DMS114 treated with DMSO at 0.1 percent for 48 hours (cell line): ENCODE results near the gene METAP1D.
A peak's percentile ranks its signal among the peaks of the same experiment; 100 is the strongest.

ENCODE experiments used
- DNase-seq: peaks from one replicate; lab custom pipeline; 2025; ENCODE audit not compliant: unreplicated experiment; lab: John Stamatoyannopoulos, UW

The METAP1D gene

DNA sequence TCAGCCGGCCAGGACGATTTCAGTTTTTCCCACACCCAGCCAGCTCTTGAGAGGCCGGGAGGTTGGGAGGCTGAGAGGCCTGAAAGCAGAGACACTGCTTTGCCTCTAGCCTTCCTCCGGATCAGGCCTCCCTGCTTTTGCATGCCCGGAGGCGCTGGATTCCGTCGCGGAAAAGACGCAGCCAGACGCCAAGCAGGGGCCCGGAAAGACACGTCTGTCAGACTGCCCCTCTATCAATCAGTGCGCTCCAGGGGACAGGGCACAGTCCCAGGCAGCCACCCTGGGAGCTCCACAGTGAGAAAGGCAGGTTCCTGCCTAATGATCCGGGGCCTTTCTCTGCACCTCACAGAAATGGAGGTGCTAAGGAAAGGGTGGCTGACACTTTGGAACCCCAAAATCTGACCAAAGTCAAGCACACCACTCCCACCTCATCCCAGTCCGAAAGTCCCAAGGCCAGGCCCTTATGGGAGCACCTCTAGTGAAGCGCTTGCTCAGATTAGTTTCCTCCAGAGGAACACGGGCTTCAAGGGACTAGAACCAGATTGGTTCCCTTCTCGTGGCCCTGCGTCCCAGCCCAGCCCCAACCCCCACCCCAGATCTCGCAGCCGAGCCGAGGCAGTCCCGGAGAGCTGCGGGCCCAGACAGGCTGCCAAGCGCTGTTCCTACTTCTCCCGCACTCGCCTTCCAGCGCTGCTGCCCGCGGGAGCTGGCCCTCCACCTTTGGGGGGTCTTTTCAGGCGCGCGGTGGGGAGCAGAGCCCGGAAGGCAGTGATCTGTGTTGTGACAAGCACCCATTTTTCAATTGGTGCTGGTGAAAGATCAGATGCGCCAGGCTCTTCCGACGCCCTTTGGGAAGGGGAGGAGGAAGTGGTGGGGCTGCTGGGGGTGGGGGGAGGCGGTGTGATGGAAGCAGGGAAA lies 90.5 kb downstream of the METAP1D start:
- no peak for DNase-seq

DNA sequence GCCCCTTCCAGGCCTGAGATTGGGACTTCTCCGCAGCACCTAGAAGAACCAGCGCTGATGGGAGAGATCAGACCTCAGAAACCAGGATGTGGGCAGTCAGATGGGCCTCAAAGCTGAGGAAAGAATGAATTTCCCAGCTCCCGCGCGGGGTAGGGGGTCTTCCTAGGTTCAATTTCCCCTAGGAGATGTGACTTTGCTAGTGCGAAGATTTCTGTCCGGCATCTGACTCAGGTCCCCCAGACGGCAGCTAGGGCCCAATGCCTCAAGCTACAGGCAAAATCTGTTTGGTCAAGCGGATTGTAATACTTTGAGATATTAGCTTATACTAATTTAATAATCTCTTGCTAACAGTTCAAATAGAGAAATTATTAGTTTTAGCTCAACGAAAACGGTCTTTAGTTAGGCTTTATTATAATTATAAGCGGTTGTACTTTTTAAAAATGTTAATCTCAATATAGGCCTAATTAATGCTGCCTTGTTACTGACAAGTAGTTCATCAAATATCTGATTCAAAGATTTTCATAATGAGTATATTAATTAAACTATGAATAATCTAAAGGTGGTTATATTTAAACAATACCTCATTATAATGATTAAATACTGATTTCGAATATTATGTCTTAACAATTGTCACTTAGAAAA lies 91.4 kb downstream of the METAP1D start:
- no peak for DNase-seq

DNA sequence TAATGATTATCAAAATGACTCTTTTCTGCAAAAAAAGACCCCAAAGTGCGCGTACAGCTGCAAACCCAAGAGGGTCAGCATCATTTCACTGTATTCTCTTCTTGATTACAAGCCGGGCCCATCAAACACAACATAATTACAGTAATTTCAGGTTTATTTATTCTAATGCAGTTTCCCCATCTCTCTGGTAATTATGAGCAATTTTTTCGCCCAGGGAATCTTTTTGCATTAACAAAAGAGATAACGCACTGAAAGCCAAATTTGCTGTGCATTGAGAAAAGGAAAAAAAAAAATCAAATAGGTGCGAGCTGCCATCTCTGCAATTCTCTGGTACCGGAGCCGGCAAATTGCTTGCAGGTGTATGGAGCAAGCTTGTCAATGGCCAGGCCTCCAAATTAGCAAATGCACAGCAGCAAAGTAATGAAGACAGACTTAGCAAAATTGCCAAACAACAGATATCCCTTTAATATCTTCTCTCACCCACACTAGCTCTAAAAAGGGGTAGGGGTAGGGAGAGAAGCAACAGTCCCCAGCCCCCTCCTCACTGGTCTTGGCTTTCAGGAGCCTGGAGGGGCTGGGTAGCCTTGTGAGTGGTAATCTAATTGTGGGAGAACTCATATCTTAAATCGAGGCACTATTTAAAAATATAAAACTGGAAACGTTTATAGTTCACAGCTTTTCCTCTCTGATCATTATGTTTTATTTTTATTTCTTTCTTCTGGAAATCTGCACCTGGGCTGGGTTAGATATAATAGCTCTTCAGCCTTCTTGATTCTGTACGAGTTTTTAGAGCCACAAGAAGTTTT lies 92.2 kb downstream of the METAP1D start:
- DNase-seq: no peak

DNA sequence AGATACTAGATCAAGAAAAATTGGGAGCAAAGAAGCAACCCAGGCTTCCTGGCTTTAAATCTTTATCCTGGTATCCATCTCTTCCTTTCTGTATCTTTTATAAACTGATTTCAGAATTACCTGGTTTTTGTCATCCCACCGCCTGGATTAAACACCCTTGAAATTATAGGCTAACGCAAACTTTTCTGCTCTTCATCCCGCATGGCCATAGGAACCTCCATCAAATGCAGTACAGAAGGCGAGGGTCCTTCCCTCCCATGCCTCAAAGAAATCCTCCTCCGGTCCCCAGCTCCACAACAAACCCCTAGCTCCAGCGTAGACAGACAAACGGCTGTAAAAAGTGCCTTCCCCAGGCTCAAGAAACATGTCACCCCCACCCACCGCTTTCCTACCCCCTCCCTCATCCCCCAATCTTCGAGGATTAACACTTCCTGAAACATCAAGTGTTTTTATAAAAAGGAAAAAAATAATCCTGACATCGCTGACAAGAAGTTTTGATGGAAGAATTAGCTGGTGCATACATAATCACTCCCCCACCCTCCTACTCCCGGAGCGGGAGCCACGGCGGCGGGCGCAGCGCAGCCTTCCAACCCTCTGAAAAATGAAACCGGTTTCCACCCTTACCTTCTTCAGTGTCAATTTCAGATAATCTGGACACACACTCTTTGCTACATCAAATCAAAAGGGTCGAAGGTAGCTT lies 93.1 kb downstream of the METAP1D start:
- no peak for DNase-seq

DNA sequence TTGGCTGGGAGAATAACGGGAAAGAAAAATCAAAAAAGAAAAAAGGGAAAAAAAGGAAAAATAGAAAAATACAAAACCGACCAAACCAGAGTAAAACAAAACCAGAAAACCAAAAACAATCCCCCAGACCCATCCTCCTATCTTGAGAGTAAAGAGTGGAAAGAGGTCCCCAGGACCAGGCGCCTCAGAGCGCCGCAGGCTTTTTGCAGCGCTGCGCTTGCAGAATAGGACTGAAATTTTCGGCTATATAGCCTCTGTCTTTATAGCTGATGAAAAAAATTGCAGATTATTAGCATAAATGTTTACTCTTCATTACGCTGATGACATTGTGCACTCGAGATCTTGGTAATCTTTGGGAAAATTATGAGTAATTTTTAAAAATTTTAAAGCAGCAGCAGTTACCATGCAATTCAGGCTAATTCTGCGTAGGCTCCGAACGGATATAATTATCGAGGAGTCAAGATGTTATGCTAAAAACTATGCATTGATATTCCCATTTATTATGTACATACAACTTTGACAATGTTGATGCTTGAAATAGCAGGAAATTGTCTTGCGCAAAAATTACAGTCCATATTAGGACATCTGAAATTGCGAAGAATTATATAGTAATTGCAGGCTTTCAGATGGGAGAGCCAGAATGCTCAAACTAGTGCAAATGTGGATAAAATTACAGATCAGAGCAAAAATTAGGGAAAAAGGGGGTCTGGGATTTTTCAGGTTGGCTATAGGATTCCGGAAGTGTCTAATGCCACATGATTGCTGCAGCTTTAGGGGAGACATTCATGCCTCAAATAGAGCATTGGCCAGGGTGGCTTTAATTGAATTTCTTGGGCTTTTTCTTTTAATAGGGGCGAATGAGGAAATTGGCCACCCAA lies 93.9 kb downstream of the METAP1D start:
- no peak for DNase-seq

DNA sequence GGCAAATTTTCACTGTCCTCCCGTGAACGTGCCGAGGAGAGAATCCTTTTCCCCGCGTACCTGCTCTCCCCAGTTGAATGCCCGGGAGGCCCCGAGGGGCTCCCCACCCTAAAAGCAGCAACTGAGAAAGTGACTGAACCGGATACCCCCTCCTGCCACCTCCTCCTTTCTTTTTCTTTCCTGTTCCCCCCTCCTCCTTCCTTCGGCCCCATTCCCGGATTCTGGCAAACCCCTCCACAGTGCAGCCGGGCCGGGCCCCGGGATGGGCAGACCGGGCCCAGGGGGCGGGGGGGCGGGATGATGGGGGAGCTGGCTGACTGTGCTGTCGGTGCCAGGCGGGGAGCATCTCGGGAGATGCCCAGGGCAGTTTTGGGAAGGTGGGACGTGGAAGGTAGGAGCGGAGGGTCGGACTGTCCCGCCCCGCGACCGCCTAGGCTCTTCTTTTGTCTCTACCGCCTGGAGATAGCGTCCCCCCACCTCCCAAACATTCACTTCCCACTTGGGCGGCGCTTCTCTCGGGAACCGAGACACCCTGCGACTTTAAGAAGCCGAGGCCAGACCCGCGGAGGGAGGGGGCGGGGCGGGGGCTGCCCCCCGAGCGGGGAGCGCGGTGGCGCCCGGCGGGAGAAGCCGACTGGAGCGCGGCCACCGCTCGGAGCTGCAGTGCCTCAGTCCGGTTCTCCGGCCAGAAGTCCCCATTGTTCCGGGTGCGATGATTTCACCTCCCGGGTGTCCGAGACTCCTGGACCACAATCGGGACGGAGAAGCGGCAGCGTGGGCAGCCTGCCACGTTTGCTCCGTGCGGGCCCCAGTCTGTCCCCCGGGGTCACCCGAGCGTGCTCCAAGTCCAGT lies 94.8 kb downstream of the METAP1D start:
- DNase-seq: no peak

DNA sequence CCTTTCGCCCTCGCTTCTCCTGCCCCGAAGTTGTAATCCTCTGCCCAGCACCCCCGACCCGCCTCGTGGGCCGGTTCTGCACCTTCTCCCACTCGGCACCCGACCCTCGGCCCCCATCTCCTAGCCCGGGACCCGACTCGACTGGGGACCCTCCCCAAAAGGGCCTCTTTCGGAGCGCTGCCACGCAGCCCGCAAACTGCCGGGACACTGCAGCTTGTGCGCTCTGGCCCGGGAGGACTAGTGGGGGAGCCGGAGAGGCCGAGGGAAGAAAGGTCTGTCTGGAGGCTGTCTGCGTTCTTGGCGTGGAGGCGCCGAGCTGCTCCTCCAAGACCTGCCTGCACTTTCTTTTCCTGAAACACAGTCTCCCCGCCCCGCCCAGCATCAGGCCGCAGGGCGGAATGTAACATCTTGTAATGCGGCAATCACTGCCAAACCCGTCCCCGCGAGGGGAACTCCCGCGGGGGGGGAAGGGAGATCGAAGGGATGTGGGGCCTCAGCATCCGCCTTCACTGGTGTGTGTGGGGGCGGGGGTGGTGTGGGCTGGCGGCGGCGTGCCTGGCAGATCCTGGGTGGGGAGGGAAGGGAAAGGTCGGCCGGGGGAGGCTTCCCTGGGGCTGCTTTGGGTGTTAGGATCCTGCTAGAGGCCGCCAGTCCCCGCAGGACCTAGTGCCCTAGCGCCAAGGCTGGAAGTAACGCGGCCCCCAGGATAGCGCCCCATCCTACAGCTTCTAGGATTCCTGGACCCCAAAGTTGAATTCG lies 95.6 kb downstream of the METAP1D start:
- DNase-seq: peak; percentile 22

DNA sequence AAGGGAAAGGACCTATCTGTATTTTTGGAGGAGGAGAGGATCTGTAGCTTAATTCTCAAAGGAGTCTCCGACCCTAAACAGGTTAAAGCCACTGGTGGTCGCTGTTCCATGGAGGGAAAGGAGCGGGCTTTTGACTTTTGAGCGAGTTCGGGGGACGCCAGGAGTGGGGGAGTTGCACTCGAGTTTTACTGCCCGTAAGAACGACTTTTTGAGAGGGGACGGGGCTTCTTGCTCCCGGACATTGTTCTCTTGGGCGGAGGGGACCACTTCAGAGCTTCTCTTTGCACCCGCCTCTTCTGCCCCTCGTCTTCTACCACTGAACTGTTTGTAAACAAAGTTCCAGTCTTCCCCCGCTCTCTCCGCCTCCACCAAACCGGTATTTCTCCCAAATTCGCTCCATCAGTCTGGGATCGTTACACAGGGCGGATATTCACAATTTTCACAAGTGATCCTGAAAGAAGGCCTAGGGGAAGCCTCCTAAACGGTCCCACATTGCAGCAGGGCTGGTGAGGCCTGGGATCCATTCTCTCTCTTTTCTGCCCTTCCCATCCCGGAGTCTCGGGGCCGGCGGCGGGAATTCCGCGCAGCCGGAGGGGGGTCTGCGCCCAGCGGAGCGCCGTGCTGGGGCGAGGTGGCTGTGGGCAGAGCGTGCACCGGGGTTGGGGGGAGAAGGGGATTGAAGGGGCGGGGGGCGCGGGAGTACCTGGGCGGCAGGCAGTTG lies 96.3 kb downstream of the METAP1D start:
- DNase-seq: no peak

DNA sequence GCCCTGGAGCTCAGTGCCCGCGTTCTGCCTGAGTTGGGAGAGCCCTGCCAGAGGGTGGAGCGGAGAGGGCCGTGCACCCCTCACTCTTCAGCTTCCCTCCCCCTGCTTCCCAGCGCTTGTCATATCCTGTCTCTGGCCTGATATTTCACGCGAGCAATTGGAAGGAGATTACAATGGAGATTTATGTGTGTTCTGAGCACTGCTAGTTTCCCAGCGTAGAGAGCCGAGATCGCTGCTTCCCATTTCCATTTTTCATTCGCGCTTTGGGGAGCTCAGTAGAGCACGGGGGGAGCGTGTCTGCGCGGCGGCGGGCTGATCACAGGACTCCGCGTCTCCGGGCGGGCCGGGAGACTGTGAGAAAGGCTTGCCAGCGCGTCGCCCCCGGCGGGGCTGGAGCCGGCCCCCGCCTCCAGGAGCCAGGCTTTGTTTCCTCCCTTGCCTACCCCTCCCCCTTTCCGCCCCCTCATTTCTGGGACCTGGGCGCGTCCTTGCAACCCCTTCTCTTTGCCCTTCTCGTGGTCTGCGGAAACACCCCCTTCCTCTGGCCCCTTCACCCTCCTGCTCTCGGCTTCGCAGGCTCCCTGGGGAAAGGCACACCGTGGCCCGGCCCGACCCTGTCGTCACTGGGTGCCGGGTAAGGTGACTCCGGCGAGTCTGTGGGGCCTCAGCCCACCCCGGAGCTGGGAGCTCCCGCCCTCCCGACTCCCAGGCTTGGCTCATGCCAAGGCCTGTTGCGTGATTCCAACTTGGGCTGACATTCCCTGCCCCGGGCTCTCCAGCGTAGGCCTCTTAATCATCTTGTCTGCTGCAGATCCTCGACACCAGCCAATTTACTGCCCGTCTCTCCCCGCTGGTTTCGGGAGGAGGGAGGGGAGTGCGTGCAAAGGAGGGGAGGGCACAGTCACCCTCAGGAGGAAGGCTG lies 97.1 kb downstream of the METAP1D start:
- peak; percentile 14 for DNase-seq

DNA sequence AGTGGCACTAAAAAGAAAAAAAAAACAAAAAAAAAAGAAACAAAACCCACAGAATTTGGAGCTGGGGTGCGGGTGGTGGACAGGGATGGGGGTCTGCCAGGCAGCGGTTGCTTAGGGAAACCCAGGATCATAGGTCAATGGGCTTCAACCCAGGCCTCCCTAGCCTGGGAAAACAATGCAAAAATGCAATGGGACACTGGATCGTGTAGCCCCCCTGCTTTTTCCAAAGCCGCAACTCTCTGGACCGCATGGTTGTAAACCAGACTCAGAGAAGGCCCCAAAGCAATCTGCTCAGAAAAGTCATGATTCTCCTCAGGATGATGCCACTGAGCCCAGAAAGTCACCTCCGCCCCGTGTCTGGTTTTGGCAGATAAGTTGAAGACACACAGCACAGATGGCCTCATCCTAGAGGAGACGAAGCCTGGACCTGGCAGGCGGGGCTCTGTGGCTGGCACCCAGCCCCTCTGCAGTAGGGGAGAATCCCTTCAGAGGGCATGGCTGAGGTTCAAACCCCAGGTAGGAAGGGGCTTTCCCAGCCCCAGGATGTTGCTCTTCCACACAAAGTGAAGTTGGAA lies 97.9 kb downstream of the METAP1D start:
- DNase-seq: no peak

DNA sequence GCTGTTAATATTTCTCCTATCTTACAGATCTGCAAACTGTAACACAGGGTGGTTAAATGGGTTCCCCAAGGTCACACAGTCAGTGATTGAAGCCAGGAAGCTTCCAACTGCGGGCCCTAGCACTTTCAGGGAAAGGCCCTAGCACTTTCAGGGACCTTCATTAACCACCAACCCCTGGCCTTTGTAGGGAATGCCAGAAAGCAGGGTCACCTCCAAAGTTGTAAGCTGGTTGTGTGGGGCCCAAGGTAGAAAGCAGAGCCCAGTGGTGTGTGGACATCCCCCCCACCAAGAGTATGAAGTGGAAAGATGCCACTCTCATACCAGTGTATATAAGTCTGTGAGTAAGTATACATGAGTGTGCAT lies 98.5 kb downstream of the METAP1D start:
- DNase-seq: no peak

DNA sequence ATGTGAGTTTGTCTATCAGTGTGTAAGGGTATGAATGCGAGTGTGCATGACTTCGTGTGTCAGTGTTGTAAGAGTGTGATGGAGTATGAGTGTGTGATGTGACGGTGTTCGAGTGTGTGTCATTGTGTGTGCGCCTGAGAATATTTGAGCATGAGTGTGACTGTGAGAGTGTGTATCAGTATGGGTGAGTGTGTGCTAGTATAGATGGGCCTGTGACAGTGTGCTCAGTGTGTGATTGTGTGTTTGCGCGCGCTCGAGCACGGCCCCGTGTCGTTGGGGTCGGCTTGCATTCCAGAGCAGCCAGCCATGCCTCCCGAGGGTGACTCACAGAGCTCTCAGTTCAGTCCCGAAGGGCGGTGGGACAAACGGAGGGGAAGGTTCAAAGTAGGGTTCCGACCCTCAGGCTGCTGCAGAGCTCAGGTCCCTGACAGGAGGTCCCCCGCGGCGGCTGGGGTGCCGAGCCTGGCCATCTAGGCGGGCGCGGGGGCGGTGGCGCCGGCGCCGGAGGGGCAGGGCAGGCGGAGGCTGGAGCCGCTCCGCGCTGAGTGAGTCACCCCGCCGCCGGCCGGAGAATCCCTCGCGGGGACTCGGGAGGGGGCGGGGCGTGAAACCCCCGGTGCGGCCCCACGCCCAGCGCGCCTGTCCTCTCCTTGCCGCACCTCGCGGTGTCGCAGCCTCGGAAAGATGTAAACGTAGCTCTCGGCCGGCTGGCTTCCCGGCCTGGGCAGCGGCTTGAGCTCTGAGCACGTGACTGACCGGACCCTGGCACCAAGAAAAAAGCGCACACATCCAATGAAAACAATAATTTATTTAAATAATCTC lies 99.1 kb downstream of the METAP1D start:
- peak; percentile 15 for DNase-seq

DNA sequence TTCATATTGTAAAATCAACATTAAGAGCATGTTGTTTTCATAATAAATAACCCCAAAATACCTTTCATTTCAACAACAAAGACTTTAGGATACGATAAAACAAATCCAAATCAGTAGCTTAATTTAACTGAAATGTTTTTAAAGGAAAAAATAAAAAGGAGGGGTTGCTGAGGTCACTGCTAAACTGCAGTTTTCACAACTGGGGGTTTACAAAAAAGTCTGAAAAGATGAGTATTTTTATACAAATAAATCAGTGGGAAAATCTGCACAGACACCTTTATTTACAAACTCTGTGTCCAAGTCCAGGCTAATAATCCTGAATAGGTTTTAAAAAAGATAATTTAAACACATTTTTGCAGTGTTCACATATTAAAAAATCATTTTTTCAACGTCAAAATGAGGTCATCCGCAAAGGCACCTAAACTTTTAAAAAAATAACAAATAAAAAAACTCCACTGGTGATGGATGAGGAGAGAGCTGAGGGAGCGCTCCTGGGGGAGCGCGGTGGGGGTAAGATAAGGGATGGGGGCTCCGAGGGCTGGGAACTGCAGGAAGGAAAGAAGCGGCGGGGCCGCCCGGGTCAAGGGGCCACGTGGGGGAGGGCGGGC lies 99.8 kb downstream of the METAP1D start:
- DNase-seq: no peak

DNA sequence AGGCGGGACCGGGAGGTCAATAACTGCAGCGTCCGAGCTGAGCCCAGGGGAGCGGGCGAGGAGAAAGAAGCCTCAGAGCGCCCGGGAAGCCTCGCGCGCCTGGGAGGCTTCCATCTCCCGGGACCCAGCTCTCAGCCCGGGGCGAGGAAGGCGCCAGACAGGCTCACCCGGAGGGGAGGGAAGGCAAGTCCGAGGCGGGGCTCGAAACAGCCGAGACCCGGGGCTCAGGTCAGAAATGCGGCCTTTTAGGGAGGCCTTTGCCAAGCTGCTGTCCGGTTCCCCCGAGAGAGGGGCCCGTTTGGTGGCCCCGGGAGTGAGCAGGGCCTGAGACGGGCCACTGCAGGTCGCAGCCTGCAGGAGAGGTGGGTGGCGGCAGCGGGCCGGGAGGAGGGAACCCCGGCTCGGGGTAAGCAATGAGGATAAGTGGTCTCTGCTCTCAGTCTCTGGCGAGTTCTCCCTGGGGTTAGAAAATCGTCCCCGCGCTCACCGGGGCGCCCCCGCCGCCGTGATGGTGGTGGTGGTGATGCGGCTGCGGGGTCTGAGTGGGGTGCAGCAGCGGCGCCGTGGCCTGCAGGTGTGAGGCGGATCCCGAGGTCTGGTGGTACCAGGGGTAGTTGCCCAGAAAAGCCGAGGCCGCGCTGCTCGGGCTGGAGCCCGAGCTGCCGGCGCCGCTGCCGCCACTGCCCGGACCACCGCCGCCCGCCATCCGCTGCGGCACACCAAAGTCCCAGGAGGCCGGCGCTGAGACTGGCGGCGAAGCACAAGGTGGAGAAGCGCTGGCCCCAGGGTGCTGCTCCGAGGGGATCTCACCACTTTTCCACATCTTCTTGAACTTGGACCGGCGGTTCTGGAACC lies 100.6 kb downstream of the METAP1D start:
- no peak for DNase-seq
